ENCODE measurements around the gene CPA4.

DNA sequence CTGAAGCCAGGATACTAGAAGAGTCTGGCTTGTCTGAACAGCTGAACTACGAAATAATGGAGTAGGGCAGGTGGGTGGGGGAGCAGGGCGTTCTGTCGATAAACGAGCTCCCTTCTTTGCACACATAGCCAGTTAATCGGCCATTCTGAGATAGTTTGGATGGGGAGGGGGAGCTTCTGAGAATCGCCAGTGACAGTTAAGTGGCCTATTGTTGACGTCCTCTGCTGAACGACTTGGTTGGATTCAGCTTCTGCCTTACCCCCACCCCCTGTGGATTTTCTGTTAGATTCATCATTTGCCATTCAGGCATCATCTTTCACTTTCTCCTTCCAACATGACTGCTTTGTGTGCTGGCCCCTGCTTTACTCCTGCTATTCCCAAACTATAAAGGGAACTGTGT, 52.2 kb downstream of the CPA4 start:
- TF ChIP-seq, protein P1, sequence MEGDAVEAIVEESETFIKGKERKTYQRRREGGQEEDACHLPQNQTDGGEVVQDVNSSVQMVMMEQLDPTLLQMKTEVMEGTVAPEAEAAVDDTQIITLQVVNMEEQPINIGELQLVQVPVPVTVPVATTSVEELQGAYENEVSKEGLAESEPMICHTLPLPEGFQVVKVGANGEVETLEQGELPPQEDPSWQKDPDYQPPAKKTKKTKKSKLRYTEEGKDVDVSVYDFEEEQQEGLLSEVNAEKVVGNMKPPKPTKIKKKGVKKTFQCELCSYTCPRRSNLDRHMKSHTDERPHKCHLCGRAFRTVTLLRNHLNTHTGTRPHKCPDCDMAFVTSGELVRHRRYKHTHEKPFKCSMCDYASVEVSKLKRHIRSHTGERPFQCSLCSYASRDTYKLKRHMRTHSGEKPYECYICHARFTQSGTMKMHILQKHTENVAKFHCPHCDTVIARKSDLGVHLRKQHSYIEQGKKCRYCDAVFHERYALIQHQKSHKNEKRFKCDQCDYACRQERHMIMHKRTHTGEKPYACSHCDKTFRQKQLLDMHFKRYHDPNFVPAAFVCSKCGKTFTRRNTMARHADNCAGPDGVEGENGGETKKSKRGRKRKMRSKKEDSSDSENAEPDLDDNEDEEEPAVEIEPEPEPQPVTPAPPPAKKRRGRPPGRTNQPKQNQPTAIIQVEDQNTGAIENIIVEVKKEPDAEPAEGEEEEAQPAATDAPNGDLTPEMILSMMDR (conservative IDR thresholded peaks at IDR 0.05; ENCODE audit: low read depth, low read length) = no peak
- TF ChIP-seq EZH2 (IDR thresholded peaks at IDR 0.05; ENCODE audit: low read length, unreplicated experiment) = no peak
- no peak for TF ChIP-seq EZH2phosphoT487 (IDR thresholded peaks at IDR 0.05; ENCODE audit: borderline replicate concordance, low read length)

Measured in PC-3 (cell line).